HepG2 (cell line): ENCODE data around the gene ZFAND4. TPM values are rescaled to one million over a fixed set of nuclear protein-coding genes. Genes with fewer than 3 reads are reported as not detected.

Experiments
- AFF4 ChIP-seq: sonication (generic); formaldehyde crosslinking; IDR thresholded peaks from 2 replicates; pipeline ENCODE4 v1.4.0; 2020; ENCODE audit warnings: missing genetic modification reagents
- CREB1 ChIP-seq, 2 experiments: fragments of 450-650 bp in 1 of 2; IDR thresholded peaks; 2 replicates each; pipeline ENCODE4 v1.6.1; 2016 to 2017; ENCODE audit warnings: control low read depth in 1 of 2, mild to moderate bottlenecking in 1 of 2, missing compliant biosample characterization in 1 of 2, missing genetic modification characterization in 1 of 2
- EEA1 ChIP-seq: sonication (generic); formaldehyde crosslinking; IDR thresholded peaks from 2 replicates; pipeline ENCODE4 v1.5.1; 2020; ENCODE audit warnings: mild to moderate bottlenecking, missing genetic modification reagents, borderline replicate concordance
- HNF4A ChIP-seq: sonication (generic); formaldehyde crosslinking; IDR thresholded peaks from 2 replicates; pipeline ENCODE4 v1.4.0; 2020; ENCODE audit warnings: missing genetic modification reagents
- HNF4G ChIP-seq, 2 experiments: sonication (generic) in 1 of 2; formaldehyde crosslinking in 1 of 2; IDR thresholded peaks; 2 replicates each; pipeline versions ENCODE4 v1.4.0 to v1.6.1; 2011 to 2020; ENCODE audit warnings: borderline replicate concordance in 2 of 2, low read depth in 2 of 2, mild to moderate bottlenecking in 2 of 2, low read length in 1 of 2, missing genetic modification reagents in 1 of 2, moderate library complexity in 1 of 2
- IKZF4 ChIP-seq: sonication (generic); formaldehyde crosslinking; IDR thresholded peaks from 2 replicates; pipeline ENCODE4 v1.5.1; 2020; ENCODE audit warnings: borderline replicate concordance, mild to moderate bottlenecking, low read depth, missing genetic modification reagents; ENCODE audit errors: not compliant biosample characterization
- MED1 ChIP-seq: sonication (generic); formaldehyde crosslinking; IDR thresholded peaks from 2 replicates; pipeline ENCODE4 v1.4.0; 2020; ENCODE audit warnings: missing genetic modification reagents
- PAXIP1 ChIP-seq: sonication (generic); formaldehyde crosslinking; conservative IDR thresholded peaks from 2 replicates; pipeline ENCODE4 v1.4.0; 2020; ENCODE audit warnings: mild to moderate bottlenecking, missing genetic modification reagents, moderate library complexity
- POGZ ChIP-seq: sonication (generic); formaldehyde crosslinking; IDR thresholded peaks from 2 replicates; pipeline ENCODE4 v1.4.0; 2020; ENCODE audit warnings: mild to moderate bottlenecking, missing genetic modification reagents
- PRPF4 ChIP-seq: fragments of 200-400 bp; formaldehyde crosslinking; IDR thresholded peaks from 2 replicates; pipeline ENCODE4 v1.6.1; 2016; ENCODE audit warnings: low read length, low read depth; ENCODE audit not compliant: poor library complexity, severe bottlenecking
- TFAP4 ChIP-seq: sonication (generic); IDR thresholded peaks from 2 replicates; pipeline ENCODE4 v1.6.1; 2016; ENCODE audit warnings: low read depth, borderline replicate concordance
- ZNF121 ChIP-seq: sonication (generic); formaldehyde crosslinking; IDR thresholded peaks from 2 replicates; pipeline ENCODE4 v1.5.0; 2020; ENCODE audit warnings: mild to moderate bottlenecking, missing genetic modification reagents
- ZNF276 ChIP-seq: sonication (generic); formaldehyde crosslinking; IDR thresholded peaks from 2 replicates; pipeline ENCODE4 v1.4.0; 2020; ENCODE audit warnings: mild to moderate bottlenecking, low read depth, missing genetic modification reagents
- ZNF556 ChIP-seq: sonication (generic); formaldehyde crosslinking; IDR thresholded peaks from 2 replicates; pipeline ENCODE4 v1.4.0; 2020; ENCODE audit warnings: mild to moderate bottlenecking, missing genetic modification reagents, borderline replicate concordance
- ZNF775 ChIP-seq: sonication (generic); formaldehyde crosslinking; IDR thresholded peaks from 2 replicates; pipeline ENCODE4 v1.4.0; 2020; ENCODE audit warnings: missing genetic modification reagents, mild to moderate bottlenecking, moderate library complexity, borderline replicate concordance
- ZSCAN29 ChIP-seq: sonication (generic); formaldehyde crosslinking; conservative IDR thresholded peaks from 2 replicates; pipeline ENCODE4 v1.4.0; 2020; ENCODE audit warnings: mild to moderate bottlenecking, missing genetic modification reagents
- polyA plus RNA-seq, 8 experiments: library from polyadenylated mRNA; depleted of rRNA in 3 of 8; stranded (reverse) in 7 of 8; unstranded in 1 of 8; fragments of >200 nt; fragmentation: Illumina TruSeq in 4 of 8; extraction: Trizol in 4 of 8; gene quantifications; 2 replicates each; pipeline versions ENCODE4 v1.2.1 to v1.2.3, GENCODE V29; 2011 to 2016; ENCODE audit warnings: low read depth in 4 of 8, missing spikeins in 1 of 8, mixed read lengths in 1 of 8; ENCODE audit not compliant: insufficient read depth in 1 of 8
- total RNA-seq, 5 experiments: library from RNA; depleted of rRNA; stranded (reverse); fragments of >200 nt; fragmentation: Illumina TruSeq; extraction: Trizol; gene quantifications; 2 replicates each; pipeline ENCODE4 v1.2.3, GENCODE V29; 2016; ENCODE audit warnings: low read depth in 1 of 5

ZFAND4 gene
- total and polyA plus RNA-seq, 2 of the 13 experiments (the other 11 are each of a cell fraction or from before 2014, with no cell fraction given): 2.9 to 9.2 TPM

- TF ChIP-seq ZNF276 (CRISPR knock-in tag): no peak
- TF ChIP-seq HNF4A (CRISPR knock-in tag): peak; percentile 87
- 0 out of 2 replicates have a peak, but pooled peaks have one; percentile 20 for TF ChIP-seq MED1 (CRISPR knock-in tag)
- no peak for TF ChIP-seq ZNF775 (CRISPR knock-in tag)
- TF ChIP-seq ZNF556: no peak
- no peak for TF ChIP-seq AFF4 (CRISPR knock-in tag)
- TF ChIP-seq IKZF4 (CRISPR knock-in tag): no peak
- peak; percentile 88 for TF ChIP-seq ZNF121 (CRISPR knock-in tag)
- peak; percentile 48; the same call in 1 of the 2 replicates for TF ChIP-seq POGZ (CRISPR knock-in tag)
- TF ChIP-seq EEA1 (CRISPR knock-in tag): no peak
- 0 out of 2 replicates have a peak, but pooled peaks have one; percentile 29 for TF ChIP-seq TFAP4
- TF ChIP-seq CREB1 (IDR thresholded peaks at IDR 0.05): no peak
- 0 out of 2 replicates have a peak, but pooled peaks have one; percentile 43 for TF ChIP-seq CREB1 (CRISPR knock-in tag; IDR thresholded peaks at IDR 0.05)
- TF ChIP-seq ZSCAN29 (CRISPR knock-in tag): no peak
- TF ChIP-seq PRPF4: no peak
- TF ChIP-seq PAXIP1 (CRISPR knock-in tag): peak; percentile 91
- TF ChIP-seq HNF4G (IDR thresholded peaks at IDR 0.05; ENCODE audit: borderline replicate concordance, low read depth, low read length): peak; percentile 43; the same call in 1 of the 2 replicates
- no peak for TF ChIP-seq HNF4G (CRISPR knock-in tag; IDR thresholded peaks at IDR 0.05; ENCODE audit: borderline replicate concordance, low read depth)
These were observed 96.5 kb downstream of the ZFAND4 start (continued) for GRCh38 chr10:45575966-45576597.
